ENCODE measurements around the gene TECPR2. TPM values are rescaled to one million over a fixed set of nuclear protein-coding genes. Genes with fewer than 3 reads are reported as not detected.
A peak's percentile ranks its signal among the peaks of the same experiment; 100 is the strongest.

TECPR2 gene
- total RNA-seq, 2 donors from 2014 or later: 27.7 to 28.0 TPM

DNA sequence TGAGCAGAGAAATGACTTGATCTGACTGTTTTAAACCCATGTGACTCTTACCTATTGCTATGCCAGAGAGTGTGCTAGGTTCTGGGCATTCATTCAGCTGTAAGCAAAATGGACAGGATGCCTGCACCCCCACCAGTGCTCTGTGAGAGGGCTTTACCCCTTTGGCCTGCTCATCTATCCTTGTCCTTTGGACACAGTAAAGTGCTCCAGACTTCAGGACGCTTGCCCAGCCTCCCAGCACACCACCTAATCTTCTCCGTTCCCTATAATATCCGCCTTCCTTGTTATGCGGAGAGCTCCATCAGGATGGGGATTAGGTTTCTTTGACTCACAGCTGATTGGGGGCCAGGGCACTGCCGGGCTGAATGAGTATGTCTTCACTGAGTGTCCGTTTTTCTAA, 47.6 kb upstream of the TECPR2 start:
- H3K27me3 Mint-ChIP-seq (ENCODE audit: insufficient read depth): peaks cover 12% of the 10 kb centered on the region
- no peaks in the 10 kb centered on the region for H3K36me3 Mint-ChIP-seq (ENCODE audit: low read depth)
- TF ChIP-seq, protein P1, sequence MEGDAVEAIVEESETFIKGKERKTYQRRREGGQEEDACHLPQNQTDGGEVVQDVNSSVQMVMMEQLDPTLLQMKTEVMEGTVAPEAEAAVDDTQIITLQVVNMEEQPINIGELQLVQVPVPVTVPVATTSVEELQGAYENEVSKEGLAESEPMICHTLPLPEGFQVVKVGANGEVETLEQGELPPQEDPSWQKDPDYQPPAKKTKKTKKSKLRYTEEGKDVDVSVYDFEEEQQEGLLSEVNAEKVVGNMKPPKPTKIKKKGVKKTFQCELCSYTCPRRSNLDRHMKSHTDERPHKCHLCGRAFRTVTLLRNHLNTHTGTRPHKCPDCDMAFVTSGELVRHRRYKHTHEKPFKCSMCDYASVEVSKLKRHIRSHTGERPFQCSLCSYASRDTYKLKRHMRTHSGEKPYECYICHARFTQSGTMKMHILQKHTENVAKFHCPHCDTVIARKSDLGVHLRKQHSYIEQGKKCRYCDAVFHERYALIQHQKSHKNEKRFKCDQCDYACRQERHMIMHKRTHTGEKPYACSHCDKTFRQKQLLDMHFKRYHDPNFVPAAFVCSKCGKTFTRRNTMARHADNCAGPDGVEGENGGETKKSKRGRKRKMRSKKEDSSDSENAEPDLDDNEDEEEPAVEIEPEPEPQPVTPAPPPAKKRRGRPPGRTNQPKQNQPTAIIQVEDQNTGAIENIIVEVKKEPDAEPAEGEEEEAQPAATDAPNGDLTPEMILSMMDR (conservative IDR thresholded peaks at IDR 0.05): no peak
- peaks cover 20% of the 10 kb centered on the region for H3K4me1 Mint-ChIP-seq
- Histone ChIP-seq H3K27me3 (ENCODE audit: control insufficient read depth, insufficient read depth, low read length, poor library complexity, severe bottlenecking) (no peaks in the 10 kb centered on the region), H3K27ac (ENCODE audit: low read depth, low read length) (no peak overlapping the region), H3K36me3 (ENCODE audit: control insufficient read depth, insufficient read depth, low read length) (no peaks in the 10 kb centered on the region), H3K4me3 (ENCODE audit: low read length) (no peak overlapping the region), H3K9me3 (ENCODE audit: control insufficient read depth, low read length) (no peaks in the 10 kb centered on the region), H3K4me1 (ENCODE audit: control insufficient read depth, insufficient read depth, low read length) (peaks cover 2% of the 10 kb centered on the region), H3K9ac (ENCODE audit: extremely low read depth, low read length, poor library complexity, severe bottlenecking) (no peak overlapping the region)
- 86 to 97% methylated on average over 5 to 6 of the region's 6 CpGs for WGBS, 2 experiments (ENCODE audit: insufficient coverage in 1 of 2, insufficient read length in 1 of 2)
- no peaks in the 10 kb centered on the region for H3K9me3 Mint-ChIP-seq
- H3K4me3 Mint-ChIP-seq: peak overlapping the region; percentile 56
- DNase-seq: peak; percentile 52
- no peak overlapping the region for H3K27ac Mint-ChIP-seq

- Mint-ChIP-seq H3K27me3 (ENCODE audit: insufficient read depth) (peaks cover 12% of the 10 kb centered on the region), H3K27ac (peak overlapping the region; percentile 97), H3K4me3 (peak overlapping the region; percentile 81), H3K4me1 (peaks cover 20% of the 10 kb centered on the region), H3K36me3 (ENCODE audit: low read depth) (no peaks in the 10 kb centered on the region), H3K9me3 (no peaks in the 10 kb centered on the region)
- peak overlapping the region; percentile 85 for H3K4me3 ChIP-seq (ENCODE audit: low read length)
- peak overlapping the region; percentile 50 for H3K9ac ChIP-seq (ENCODE audit: extremely low read depth, low read length, poor library complexity, severe bottlenecking)
- peaks cover 9% of the 10 kb centered on the region for H3K4me1 ChIP-seq (ENCODE audit: control insufficient read depth, insufficient read depth, low read length)
- 12 to 22% methylated on average over 10 of the region's 10 CpGs for WGBS, 2 experiments (ENCODE audit: insufficient coverage in 1 of 2, insufficient read length in 1 of 2)
- H3K27me3 ChIP-seq (ENCODE audit: control insufficient read depth, insufficient read depth, low read length, poor library complexity, severe bottlenecking): no peaks in the 10 kb centered on the region
- DNase-seq: no peak
- H3K9me3 ChIP-seq (ENCODE audit: control insufficient read depth, low read length): no peaks in the 10 kb centered on the region
- no peaks in the 10 kb centered on the region for H3K36me3 ChIP-seq (ENCODE audit: control insufficient read depth, insufficient read depth, low read length)
- peak overlapping the region; percentile 0 for H3K27ac ChIP-seq (ENCODE audit: low read depth, low read length)
- TF ChIP-seq, protein P1 (conservative IDR thresholded peaks at IDR 0.05): no peak
Measured at GRCh38 chr14:102316338-102316742, 46.4 kb upstream of the TECPR2 start.

DNA sequence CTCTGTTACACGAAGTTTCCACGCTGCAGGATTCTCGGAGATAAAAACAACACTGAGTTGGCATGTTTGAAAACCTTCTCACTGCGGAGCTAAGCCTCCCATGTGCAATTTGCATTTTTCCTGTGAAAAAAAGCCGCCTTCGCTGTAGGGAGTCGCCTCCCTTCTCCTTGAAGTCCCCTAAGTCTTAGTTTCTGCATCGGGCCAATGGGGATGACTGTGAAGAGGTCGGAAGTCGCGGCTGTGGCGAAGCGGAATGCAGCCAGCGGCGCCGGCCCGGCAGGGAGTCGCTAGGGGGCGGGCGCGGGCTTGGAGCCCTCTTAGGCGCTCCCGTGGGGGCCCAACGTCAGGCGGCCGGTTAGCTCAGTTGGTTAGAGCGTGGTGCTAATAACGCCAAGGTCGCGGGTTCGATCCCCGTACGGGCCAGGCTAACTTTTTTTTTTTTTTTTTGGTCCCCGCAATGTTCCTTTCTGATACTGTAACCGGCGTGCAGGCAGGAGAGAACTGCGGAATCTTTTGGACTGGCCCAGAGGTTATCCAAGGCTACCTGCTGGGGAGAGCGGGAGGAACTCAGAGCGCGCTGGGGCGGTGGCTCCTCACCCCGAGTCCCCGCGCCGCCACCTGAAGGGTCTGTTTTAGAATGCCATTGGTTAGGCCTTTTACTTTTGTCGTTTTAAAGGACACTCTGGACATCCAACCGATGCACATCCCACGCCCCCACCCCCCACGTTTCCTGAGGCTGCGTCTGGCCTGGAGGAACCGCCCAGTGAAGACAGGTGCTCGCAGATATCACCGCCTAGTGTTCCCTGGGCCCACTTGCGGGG, 45.8 kb upstream of the TECPR2 start:
- peak overlapping the region; percentile 97 for H3K27ac Mint-ChIP-seq
- TF ChIP-seq, protein P1 (conservative IDR thresholded peaks at IDR 0.05): peak; percentile 64
- Histone ChIP-seq H3K4me3 (ENCODE audit: low read length) (peak overlapping the region; percentile 85), H3K36me3 (ENCODE audit: control insufficient read depth, insufficient read depth, low read length) (no peaks in the 10 kb centered on the region), H3K27ac (ENCODE audit: low read depth, low read length) (peak overlapping the region; percentile 52), H3K9me3 (ENCODE audit: control insufficient read depth, low read length) (no peaks in the 10 kb centered on the region), H3K4me1 (ENCODE audit: control insufficient read depth, insufficient read depth, low read length) (peaks cover 9% of the 10 kb centered on the region), H3K27me3 (ENCODE audit: control insufficient read depth, insufficient read depth, low read length, poor library complexity, severe bottlenecking) (no peaks in the 10 kb centered on the region), H3K9ac (ENCODE audit: extremely low read depth, low read length, poor library complexity, severe bottlenecking) (peak overlapping the region; percentile 69)
- peaks cover 12% of the 10 kb centered on the region for H3K27me3 Mint-ChIP-seq (ENCODE audit: insufficient read depth)
- peak overlapping the region; percentile 81 for H3K4me3 Mint-ChIP-seq
- DNase-seq: peak; percentile 98
- no peaks in the 10 kb centered on the region for H3K9me3 Mint-ChIP-seq
- peaks cover 6% of the 10 kb centered on the region for H3K36me3 Mint-ChIP-seq (ENCODE audit: low read depth)
- 0 to 1% methylated on average over 20 to 54 of the region's 54 CpGs for WGBS, 2 experiments (ENCODE audit: insufficient coverage in 1 of 2, insufficient read length in 1 of 2)
- peaks cover 22% of the 10 kb centered on the region for H3K4me1 Mint-ChIP-seq
